ENCODE data around the gene GPRC5C. TPM values are rescaled to one million over a fixed set of nuclear protein-coding genes. Genes with fewer than 3 reads are reported as not detected.

GPRC5C gene
- total and polyA plus RNA-seq, 2 of the 13 experiments (the other 11 are each of a cell fraction or from before 2014, with no cell fraction given) = 85.6 to 300 TPM

- peak overlapping the region; percentile 39 for H3K27ac ChIP-seq (ENCODE audit: extremely low read length, insufficient read depth, low read length)
- no peaks in the 10 kb centered on the region; a peak in 1 of 5 replicates for H3K36me3 ChIP-seq (replicated peaks in 1 of 2; ENCODE audit: control insufficient read depth in 1 of 2, insufficient read depth in 2 of 2, low read length in 2 of 2)
- POLR2A ChIA-PET = interaction anchor here (1.3 to 6.2 kb wide), 13 partner anchors 11 to 282 kb away, joined by 4 to 126 read pairs (median 9); partner anchors contain the start of gene RAB37
- no peaks in the 10 kb centered on the region for H3K9me3 ChIP-seq (ENCODE audit: low read length)
- H3K27me3 ChIP-seq (ENCODE audit: control insufficient read depth in 1 of 2, insufficient read depth in 2 of 2, low read length in 2 of 2) = peaks cover 0 to 14% of the 10 kb centered on the region in 2 experiments; a peak in 1 of 5 replicates
- in situ Hi-C loops (cut with HindIII; ENCODE audit: extremely low pct_ligation_motif_present, low pct_unique_long_range_greater_than_20kb) = loop anchor here (5.0 kb wide), 1 partner anchor 77 kb away; no protein-coding TSS in a partner anchor
- ATAC-seq (peak; percentile 50), DNase-seq (ENCODE audit: low spot score) (peak; percentile 80), FAIRE-seq (no peak)
- H3K9ac ChIP-seq (ENCODE audit: insufficient read depth, low read depth, low read length) = peak overlapping the region; percentile 68
- BruUV-seq (replicated peaks) = no TSS peak
- no peaks in the 10 kb centered on the region for H3K79me2 ChIP-seq (ENCODE audit: insufficient read depth, low read length)
- no peaks in the 10 kb centered on the region; the same call in 1 of the 2 replicates for H4K20me1 ChIP-seq (ENCODE audit: insufficient read depth, low read length)
- peak overlapping the region; percentile 95 for H3K4me2 ChIP-seq (ENCODE audit: low read depth, low read length)
- intact Hi-C loops (cut with micrococcal nuclease; ENCODE audit: unreplicated experiment) = loop anchor here (2.0 to 10.0 kb wide), 3 partner anchors 18 to 250 kb away; partner anchors contain the start of genes CD300LB and RPL38
- peak overlapping the region; percentile 52 to 83 (median 62) for H3K4me3 ChIP-seq (replicated peaks in 1 of 3; ENCODE audit: insufficient read depth in 1 of 3, low read depth in 2 of 3, low read length in 3 of 3)
- CTCF ChIA-PET (ENCODE audit: low intra/inter-chr PET ratio, low total read pairs) = interaction anchor here (4.8 kb wide), 1 partner anchor 75 kb away, joined by 141 read pairs; no protein-coding TSS in a partner anchor
- WGBS (ENCODE audit: low lambda C conversion rate) = 0% methylated on average over 12 of the region's 40 CpGs
- H2AFZ ChIP-seq (ENCODE audit: low read length) = peak overlapping the region; percentile 15
- H3K4me1 ChIP-seq (ENCODE audit: insufficient read depth, low read length) = peaks cover 39% of the 10 kb centered on the region
- TF ChIP-seq, protein P1, sequence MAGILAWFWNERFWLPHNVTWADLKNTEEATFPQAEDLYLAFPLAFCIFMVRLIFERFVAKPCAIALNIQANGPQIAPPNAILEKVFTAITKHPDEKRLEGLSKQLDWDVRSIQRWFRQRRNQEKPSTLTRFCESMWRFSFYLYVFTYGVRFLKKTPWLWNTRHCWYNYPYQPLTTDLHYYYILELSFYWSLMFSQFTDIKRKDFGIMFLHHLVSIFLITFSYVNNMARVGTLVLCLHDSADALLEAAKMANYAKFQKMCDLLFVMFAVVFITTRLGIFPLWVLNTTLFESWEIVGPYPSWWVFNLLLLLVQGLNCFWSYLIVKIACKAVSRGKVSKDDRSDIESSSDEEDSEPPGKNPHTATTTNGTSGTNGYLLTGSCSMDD (CRISPR knock-in tag; IDR thresholded peaks at IDR 0.05) = peak; percentile 15; the same call in 1 of the 2 replicates
- TF ChIP-seq ZNF782 (CRISPR knock-in tag; IDR thresholded peaks at IDR 0.05; ENCODE audit: borderline replicate concordance) (peak; percentile 71; the same call in 1 of the 2 replicates), CSRNP1 (CRISPR knock-in tag; IDR thresholded peaks at IDR 0.05) (no peak; the same call in 1 of the 2 replicates), ZBTB20 (CRISPR knock-in tag; IDR thresholded peaks at IDR 0.05; ENCODE audit: borderline replicate concordance, low read depth) (peak; percentile 65; the same call in 1 of the 2 replicates), ZNF704 (CRISPR knock-in tag; IDR thresholded peaks at IDR 0.05; ENCODE audit: borderline replicate concordance) (peak; percentile 80; the same call in 1 of the 2 replicates), ZNF121 (CRISPR knock-in tag; IDR thresholded peaks at IDR 0.05) (0 out of 2 replicates have a peak, but pooled peaks have one; percentile 22), SIN3A (IDR thresholded peaks at IDR 0.05; ENCODE audit: borderline replicate concordance, low read depth, low read length) (peak; percentile 87; the same call in 1 of the 2 replicates), ZNF205 (CRISPR knock-in tag; IDR thresholded peaks at IDR 0.05) (0 out of 2 replicates have a peak, but pooled peaks have one; percentile 38), SRY (CRISPR knock-in tag; IDR thresholded peaks at IDR 0.05) (no peak), ZNF883 (CRISPR knock-in tag; IDR thresholded peaks at IDR 0.05; ENCODE audit: not compliant biosample characterization) (peak; percentile 86), ZNF792 (CRISPR knock-in tag; IDR thresholded peaks at IDR 0.05) (0 out of 2 replicates have a peak, but pooled peaks have one; percentile 53), NCOA2 (CRISPR knock-in tag; IDR thresholded peaks at IDR 0.05) (0 out of 2 replicates have a peak, but pooled peaks have one; percentile 28)
- TF ChIP-seq, protein P2, sequence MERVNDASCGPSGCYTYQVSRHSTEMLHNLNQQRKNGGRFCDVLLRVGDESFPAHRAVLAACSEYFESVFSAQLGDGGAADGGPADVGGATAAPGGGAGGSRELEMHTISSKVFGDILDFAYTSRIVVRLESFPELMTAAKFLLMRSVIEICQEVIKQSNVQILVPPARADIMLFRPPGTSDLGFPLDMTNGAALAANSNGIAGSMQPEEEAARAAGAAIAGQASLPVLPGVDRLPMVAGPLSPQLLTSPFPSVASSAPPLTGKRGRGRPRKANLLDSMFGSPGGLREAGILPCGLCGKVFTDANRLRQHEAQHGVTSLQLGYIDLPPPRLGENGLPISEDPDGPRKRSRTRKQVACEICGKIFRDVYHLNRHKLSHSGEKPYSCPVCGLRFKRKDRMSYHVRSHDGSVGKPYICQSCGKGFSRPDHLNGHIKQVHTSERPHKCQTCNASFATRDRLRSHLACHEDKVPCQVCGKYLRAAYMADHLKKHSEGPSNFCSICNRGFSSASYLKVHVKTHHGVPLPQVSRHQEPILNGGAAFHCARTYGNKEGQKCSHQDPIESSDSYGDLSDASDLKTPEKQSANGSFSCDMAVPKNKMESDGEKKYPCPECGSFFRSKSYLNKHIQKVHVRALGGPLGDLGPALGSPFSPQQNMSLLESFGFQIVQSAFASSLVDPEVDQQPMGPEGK (CRISPR knock-in tag; IDR thresholded peaks at IDR 0.05) = peak; percentile 96
Observed at GRCh38 chr17:74454197-74455024, 22.5 kb downstream of the GPRC5C start.

Data from HepG2 (cell line).